SK-MEL-5 (cell line): ENCODE data around the gene CEP131. TPM values are rescaled to one million over a fixed set of nuclear protein-coding genes. Genes with fewer than 3 reads are reported as not detected.

Experiments
- DNase-seq: peaks from one replicate; pipeline ENCODE4 v3.0.0-alpha.2; 2016; ENCODE audit warnings: low read depth, low spot score
- in situ Hi-C: cut with HindIII; loops from 2 replicates; pipeline ENCODE4 v1.10.0; 2016; ENCODE audit warnings: low sequenced_read_pairs, high pct_unique_total_duplicates, low pct_unique_long_range_greater_than_20kb
- total RNA-seq: library from RNA; depleted of rRNA; stranded (reverse); fragments of >200 nt; shearing (Covaris generic); gene quantifications from 2 replicates; pipeline ENCODE4 v1.2.3, GENCODE V29; 2014

Gene CEP131
- total RNA-seq, 1 experiment from 2014 or later = 26.4 TPM

- in situ Hi-C loops = no loop called here
- DNase-seq = no peak
Measured at GRCh38 chr17:81242421-81243332, 19.9 kb upstream of the CEP131 start.

- in situ Hi-C loops = no loop called here
- peak; percentile 75 for DNase-seq
Measured at GRCh38 chr17:81241648-81242420, 19.1 kb upstream of the CEP131 start.

GRCh38 chr17:81241203-81241602 is 18.4 kb upstream of the CEP131 start:
- DNase-seq = no peak
- in situ Hi-C loops = no loop called here

- in situ Hi-C loops = no loop called here
- DNase-seq = no peak
Measured at GRCh38 chr17:81240761-81241160, 18.0 kb upstream of the CEP131 start.

- in situ Hi-C loops = no loop called here
- DNase-seq = no peak
Measured at GRCh38 chr17:81239714-81240555, 17.2 kb upstream of the CEP131 start.

GRCh38 chr17:81238815-81239713 is 16.3 kb upstream of the CEP131 start, which contains the start of the genes NDUFAF8 and TEPSIN:
Gene NDUFAF8 (plus strand): TSS chr17:81239318. CDS start chr17:81239364, 46 bp downstream.
Gene TEPSIN (minus strand): TSS chr17:81239055. CDS start chr17:81239033, 22 bp downstream.
- peak; percentile 100 for DNase-seq
- in situ Hi-C loops = no loop called here

- in situ Hi-C loops = no loop called here
- DNase-seq = no peak
Measured at GRCh38 chr17:81238490-81238814, 15.7 kb upstream of the CEP131 start.

- in situ Hi-C loops = no loop called here
- no peak for DNase-seq
Measured at GRCh38 chr17:81237591-81238489, 15.1 kb upstream of the CEP131 start.

- in situ Hi-C loops = no loop called here
- DNase-seq = no peak
Measured at GRCh38 chr17:81236784-81237183, 14.0 kb upstream of the CEP131 start.

GRCh38 chr17:81235822-81236740 is 13.3 kb upstream of the CEP131 start:
- in situ Hi-C loops = no loop called here
- DNase-seq = no peak

- in situ Hi-C loops = no loop called here
Measured at GRCh38 chr17:81234940-81235821, 12.4 kb upstream of the CEP131 start.

GRCh38 chr17:81234506-81234855 is 11.7 kb upstream of the CEP131 start:
- in situ Hi-C loops = no loop called here
- no peak for DNase-seq

More at GRCh38 chr17:81234940-81235821, 12.4 kb upstream of the CEP131 start:
- DNase-seq = no peak

GRCh38 chr17:81233811-81234505 is 11.2 kb upstream of the CEP131 start:
- no peak for DNase-seq
- in situ Hi-C loops = no loop called here

- DNase-seq = no peak
- in situ Hi-C loops = no loop called here
Measured at GRCh38 chr17:81233316-81233715, 10.6 kb upstream of the CEP131 start.
